ENCODE results near the gene PALLD.

DNA sequence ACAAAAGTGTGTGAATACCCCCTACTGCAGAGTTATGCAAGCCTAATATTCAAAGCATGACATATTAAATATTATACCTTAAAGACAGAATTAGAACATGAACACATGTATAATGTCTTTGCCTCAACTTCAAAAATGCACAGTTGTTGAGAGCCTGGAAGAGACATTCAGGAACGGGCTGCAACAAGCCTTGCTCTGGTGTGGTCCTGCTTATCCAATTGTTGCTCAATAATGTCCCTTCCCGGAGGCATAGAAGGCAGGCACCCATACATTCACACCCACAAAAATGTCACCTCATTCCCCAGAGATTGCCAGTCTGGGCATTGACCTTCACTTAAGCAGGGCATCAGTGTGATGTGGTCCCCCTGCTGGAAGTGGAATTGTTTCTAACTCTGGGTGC lies 274.4 kb downstream of the PALLD start:
- TF ChIP-seq, protein P1, sequence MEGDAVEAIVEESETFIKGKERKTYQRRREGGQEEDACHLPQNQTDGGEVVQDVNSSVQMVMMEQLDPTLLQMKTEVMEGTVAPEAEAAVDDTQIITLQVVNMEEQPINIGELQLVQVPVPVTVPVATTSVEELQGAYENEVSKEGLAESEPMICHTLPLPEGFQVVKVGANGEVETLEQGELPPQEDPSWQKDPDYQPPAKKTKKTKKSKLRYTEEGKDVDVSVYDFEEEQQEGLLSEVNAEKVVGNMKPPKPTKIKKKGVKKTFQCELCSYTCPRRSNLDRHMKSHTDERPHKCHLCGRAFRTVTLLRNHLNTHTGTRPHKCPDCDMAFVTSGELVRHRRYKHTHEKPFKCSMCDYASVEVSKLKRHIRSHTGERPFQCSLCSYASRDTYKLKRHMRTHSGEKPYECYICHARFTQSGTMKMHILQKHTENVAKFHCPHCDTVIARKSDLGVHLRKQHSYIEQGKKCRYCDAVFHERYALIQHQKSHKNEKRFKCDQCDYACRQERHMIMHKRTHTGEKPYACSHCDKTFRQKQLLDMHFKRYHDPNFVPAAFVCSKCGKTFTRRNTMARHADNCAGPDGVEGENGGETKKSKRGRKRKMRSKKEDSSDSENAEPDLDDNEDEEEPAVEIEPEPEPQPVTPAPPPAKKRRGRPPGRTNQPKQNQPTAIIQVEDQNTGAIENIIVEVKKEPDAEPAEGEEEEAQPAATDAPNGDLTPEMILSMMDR (IDR thresholded peaks at IDR 0.05): no peak
- no peak for TF ChIP-seq POLR2A (IDR thresholded peaks at IDR 0.05)
